K562 (cell line): ENCODE results near the gene STT3B. TPM values are rescaled to one million over a fixed set of nuclear protein-coding genes. Genes with fewer than 3 reads are reported as not detected.

ENCODE experiments used
- ATAC-seq: fragments of 200-7000 bp; cut with Tn5 transposase; 3 replicates; pipeline ENCODE4 v1.9.1; 2020; ENCODE audit warnings: moderate library complexity
- BruUV-seq: library from RNA; stranded (reverse); fragments of 400-500 nt; replicated peaks from 2 replicates; lab custom pipeline; 2021; lab: Mats Ljungman, UMichigan
- CTCF ChIA-PET: fragments of 300-600 bp; formaldehyde crosslinking; extraction: SDS; loops from one replicate; lab custom pipeline; 2021; ENCODE audit warnings: low intra/inter-chr PET ratio; lab: Yijun Ruan, JAX
- POLR2A ChIA-PET: fragments of 300-600, 350-650 bp; sonication (Branson Sonifier 250); formaldehyde crosslinking; extraction: SDS; loops from one replicate; lab custom pipeline; 2021; ENCODE audit warnings: antibody characterized with exemption, inconsistent platforms; lab: Yijun Ruan, JAX
- DNase-seq, 4 experiments: peaks; one replicate each; pipeline versions ENCODE4 v3.0.0 to v3.0.0-alpha.2; 2011 to 2018; ENCODE audit warnings: low spot score in 3 of 4, mixed read lengths in 3 of 4; ENCODE audit errors: extremely low read depth in 1 of 4
- FAIRE-seq: peaks from 2 replicates; lab custom pipeline; 2011; peaks lifted over from hg19 to GRCh38; lab: Jason Lieb, UNC
- H2AFZ ChIP-seq: 2 replicates; pipeline ENCODE4 v1.6.0; 2011; ENCODE audit warnings: low read depth, low read length, control low read depth, inconsistent platforms
- H3K27ac ChIP-seq: fragments of 200-600 bp; 3 replicates; pipeline ENCODE4 v1.8.0; 2011; ENCODE audit warnings: low read depth, mild to moderate bottlenecking, control low read depth, inconsistent platforms, low read length, moderate library complexity, mixed read lengths; ENCODE audit errors: extremely low read depth
- H3K27me3 ChIP-seq, 2 experiments: fragments of 300-600 bp in 1 of 2; 2 replicates in 1 of 2; 3 replicates in 1 of 2; pipeline versions ENCODE4 v1.6.0 to v1.8.0; 2011; ENCODE audit warnings: inconsistent platforms in 2 of 2, low read length in 2 of 2, mild to moderate bottlenecking in 1 of 2, mixed read lengths in 1 of 2, moderate library complexity in 1 of 2; ENCODE audit not compliant: control insufficient read depth in 2 of 2, insufficient read depth in 2 of 2
- H3K36me3 ChIP-seq: fragments of 300-600 bp; 3 replicates; pipeline ENCODE4 v1.8.0; 2011; ENCODE audit warnings: mild to moderate bottlenecking, low read length, inconsistent platforms; ENCODE audit not compliant: control insufficient read depth, insufficient read depth
- H3K4me1 ChIP-seq, 2 experiments: fragments of 200-600 bp in 1 of 2; replicated peaks in 1 of 2; 2 replicates in 1 of 2; 3 replicates in 1 of 2; pipeline versions ENCODE4 v1.5.1 to v1.8.0; 2011; ENCODE audit warnings: inconsistent platforms in 2 of 2, low read length in 2 of 2, mild to moderate bottlenecking in 1 of 2, mixed read lengths in 1 of 2, moderate library complexity in 1 of 2; ENCODE audit not compliant: control insufficient read depth in 2 of 2, insufficient read depth in 2 of 2
- H3K4me2 ChIP-seq: 2 replicates; pipeline ENCODE4 v1.6.1; 2011; ENCODE audit warnings: low read length, control low read depth, inconsistent platforms, mixed read lengths; ENCODE audit not compliant: insufficient read depth
- H3K4me3 ChIP-seq: fragments of 200-600 bp; sonication (generic), shearing (Covaris generic); 2 replicates; pipeline ENCODE4 v1.5.1; 2016; ENCODE audit warnings: control low read depth, inconsistent platforms
- H3K79me2 ChIP-seq: fragments of 200-600 bp; 3 replicates; pipeline ENCODE4 v1.8.0; 2011; ENCODE audit warnings: low read length, inconsistent platforms; ENCODE audit not compliant: control insufficient read depth, insufficient read depth
- H3K9ac ChIP-seq, 2 experiments: 2 replicates each; pipeline versions ENCODE4 v1.6.0 to v1.6.1; 2011; ENCODE audit warnings: low read depth in 2 of 2, low read length in 2 of 2, control low read depth in 1 of 2, inconsistent platforms in 1 of 2, mild to moderate bottlenecking in 1 of 2, mixed read lengths in 1 of 2; ENCODE audit not compliant: insufficient read depth in 1 of 2
- H3K9me1 ChIP-seq: one replicate; pipeline ENCODE4 v1.6.0; 2011; ENCODE audit warnings: inconsistent platforms, mild to moderate bottlenecking, low read length, moderate library complexity; ENCODE audit not compliant: control insufficient read depth, insufficient read depth
- H3K9me3 ChIP-seq: replicated peaks from 2 replicates; pipeline ENCODE4 v1.5.1; 2011; ENCODE audit warnings: low read depth, low read length, inconsistent platforms; ENCODE audit not compliant: control insufficient read depth, insufficient read depth
- H4K20me1 ChIP-seq: replicated peaks from 2 replicates; pipeline ENCODE4 v1.6.1; 2011; ENCODE audit warnings: low read length, inconsistent platforms, mixed read lengths; ENCODE audit not compliant: control insufficient read depth, insufficient read depth
- BMI1 ChIP-seq: fragments of 150-350 bp; IDR thresholded peaks from 2 replicates; pipeline ENCODE4 v1.6.1; 2014; ENCODE audit warnings: low read length
- COPS2 ChIP-seq: fragments of 450-650 bp; conservative IDR thresholded peaks from 2 replicates; pipeline ENCODE4 v1.6.1; 2016; ENCODE audit warnings: mild to moderate bottlenecking, moderate library complexity
- CREB1 ChIP-seq, 2 experiments: sonication (generic) in 1 of 2; formaldehyde crosslinking in 1 of 2; IDR thresholded peaks; 2 replicates each; pipeline versions ENCODE4 v1.6.1 to v1.8.0; 2012 to 2022; ENCODE audit warnings: inconsistent platforms in 1 of 2, mild to moderate bottlenecking in 1 of 2, missing genetic modification reagents in 1 of 2, moderate library complexity in 1 of 2
- SLC30A9 ChIP-seq: fragments of 250-450 bp; sonication (Bioruptor Pico); IDR thresholded peaks from 2 replicates; pipeline ENCODE4 v1.8.0; 2022; ENCODE audit warnings: mild to moderate bottlenecking, moderate library complexity
- SMAD4 ChIP-seq: fragments of 250-450 bp; sonication (Bioruptor Pico); conservative IDR thresholded peaks from 2 replicates; pipeline ENCODE4 v1.8.0; 2021; ENCODE audit warnings: inconsistent platforms, mild to moderate bottlenecking, moderate library complexity
- ZKSCAN3 ChIP-seq: fragments of 250-450 bp; sonication (Bioruptor Pico); IDR thresholded peaks from 2 replicates; pipeline ENCODE4 v1.4.0; 2020
- WGBS: fragments of 100-300 bp; shearing (Covaris generic); methylation state at CpG from one replicate; pipeline ENCODE4 v1.1.6; 2016; ENCODE audit warnings: low coverage, mixed read lengths; ENCODE audit not compliant: insufficient coverage; ENCODE audit errors: missing lambda C conversion rate; 5-methylcytosine and 5-hydroxymethylcytosine counted together
- in situ Hi-C: fragments of 300-500 bp; cut with MboI; formaldehyde crosslinking; loops from 4 replicates; pipeline ENCODE4 v1.15.0; 2018; ENCODE audit warnings: inconsistent platforms, mixed read lengths
- intact Hi-C: fragments of 100-400 bp; cut with micrococcal nuclease; formaldehyde crosslinking; loops from 2 replicates; pipeline ENCODE4 v1.14.2; 2022
- polyA plus RNA-seq, 8 experiments: library from polyadenylated mRNA; depleted of rRNA in 4 of 8; stranded (reverse) in 5 of 8; unstranded in 3 of 8; fragments of >200 nt; fragmentation: Nextera tagmentation in 2 of 8; fragmentation: Illumina TruSeq in 1 of 8; extraction: Ambion mirVana in 2 of 8; extraction: Trizol in 1 of 8; gene quantifications; 2 replicates each; pipeline versions ENCODE4 v1.2.1 to v1.2.3, GENCODE V29; 2011 to 2014; ENCODE audit warnings: inconsistent platforms in 1 of 8, missing spikeins in 1 of 8
- total RNA-seq, 7 experiments: library from RNA; depleted of rRNA in 6 of 7; stranded (reverse); fragments of >200 nt in 6 of 7; fragmentation: Illumina TruSeq in 2 of 7; extraction: Trizol in 2 of 7; gene quantifications; 2 replicates each; pipeline versions ENCODE4 v1.2.1 to v1.2.3, GENCODE V29; 2011 to 2021; ENCODE audit warnings: low replicate concordance in 1 of 7
- TF ChIP-seq, protein P1 (sequence below), 2 experiments: fragments of 450-650 bp; IDR thresholded peaks; 2 replicates each; pipeline ENCODE4 v1.6.1; 2018; ENCODE audit warnings: mild to moderate bottlenecking in 2 of 2, low read depth in 1 of 2; ENCODE audit not compliant: partially characterized antibody in 2 of 2
- TF ChIP-seq, protein P2 (sequence below): sonication (generic); IDR thresholded peaks from 2 replicates; pipeline ENCODE4 v1.6.1; 2016
- TF ChIP-seq, protein P3 (sequence below): fragments of 450-650 bp; formaldehyde crosslinking; IDR thresholded peaks from 2 replicates; pipeline ENCODE4 v1.4.0; 2020; ENCODE audit warnings: mild to moderate bottlenecking, moderate library complexity

Gene STT3B
- total and polyA plus RNA-seq, 9 of the 15 experiments (the other 6 are each of a cell fraction or from before 2014, with no cell fraction given) = 22.4 to 147 (median 100) TPM

DNA sequence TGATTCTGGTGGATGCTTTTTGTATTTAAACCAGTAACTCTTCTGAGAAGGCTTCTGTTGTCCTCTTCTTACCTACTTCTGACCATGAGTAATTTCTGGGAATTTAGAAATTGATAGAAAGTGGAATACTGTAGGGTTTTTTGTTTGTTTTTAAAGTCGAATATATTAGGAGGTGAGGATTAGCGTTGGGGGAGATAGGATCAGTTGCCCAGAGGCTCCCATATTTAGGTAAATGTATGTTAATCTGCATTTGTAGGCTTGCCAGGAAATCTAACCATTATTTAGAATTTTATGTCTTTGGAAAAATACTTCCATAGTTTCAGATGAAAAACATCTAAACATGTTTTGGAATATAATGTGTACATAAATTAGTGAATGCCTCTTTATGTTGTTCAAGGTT, 6.1 kb downstream of the STT3B start (continued):
- TF ChIP-seq, protein P1, sequence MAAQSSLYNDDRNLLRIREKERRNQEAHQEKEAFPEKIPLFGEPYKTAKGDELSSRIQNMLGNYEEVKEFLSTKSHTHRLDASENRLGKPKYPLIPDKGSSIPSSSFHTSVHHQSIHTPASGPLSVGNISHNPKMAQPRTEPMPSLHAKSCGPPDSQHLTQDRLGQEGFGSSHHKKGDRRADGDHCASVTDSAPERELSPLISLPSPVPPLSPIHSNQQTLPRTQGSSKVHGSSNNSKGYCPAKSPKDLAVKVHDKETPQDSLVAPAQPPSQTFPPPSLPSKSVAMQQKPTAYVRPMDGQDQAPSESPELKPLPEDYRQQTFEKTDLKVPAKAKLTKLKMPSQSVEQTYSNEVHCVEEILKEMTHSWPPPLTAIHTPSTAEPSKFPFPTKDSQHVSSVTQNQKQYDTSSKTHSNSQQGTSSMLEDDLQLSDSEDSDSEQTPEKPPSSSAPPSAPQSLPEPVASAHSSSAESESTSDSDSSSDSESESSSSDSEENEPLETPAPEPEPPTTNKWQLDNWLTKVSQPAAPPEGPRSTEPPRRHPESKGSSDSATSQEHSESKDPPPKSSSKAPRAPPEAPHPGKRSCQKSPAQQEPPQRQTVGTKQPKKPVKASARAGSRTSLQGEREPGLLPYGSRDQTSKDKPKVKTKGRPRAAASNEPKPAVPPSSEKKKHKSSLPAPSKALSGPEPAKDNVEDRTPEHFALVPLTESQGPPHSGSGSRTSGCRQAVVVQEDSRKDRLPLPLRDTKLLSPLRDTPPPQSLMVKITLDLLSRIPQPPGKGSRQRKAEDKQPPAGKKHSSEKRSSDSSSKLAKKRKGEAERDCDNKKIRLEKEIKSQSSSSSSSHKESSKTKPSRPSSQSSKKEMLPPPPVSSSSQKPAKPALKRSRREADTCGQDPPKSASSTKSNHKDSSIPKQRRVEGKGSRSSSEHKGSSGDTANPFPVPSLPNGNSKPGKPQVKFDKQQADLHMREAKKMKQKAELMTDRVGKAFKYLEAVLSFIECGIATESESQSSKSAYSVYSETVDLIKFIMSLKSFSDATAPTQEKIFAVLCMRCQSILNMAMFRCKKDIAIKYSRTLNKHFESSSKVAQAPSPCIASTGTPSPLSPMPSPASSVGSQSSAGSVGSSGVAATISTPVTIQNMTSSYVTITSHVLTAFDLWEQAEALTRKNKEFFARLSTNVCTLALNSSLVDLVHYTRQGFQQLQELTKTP (IDR thresholded peaks at IDR 0.05; ENCODE audit: low read depth in 1 of 2, partially characterized antibody in 2 of 2) = no peak

DNA sequence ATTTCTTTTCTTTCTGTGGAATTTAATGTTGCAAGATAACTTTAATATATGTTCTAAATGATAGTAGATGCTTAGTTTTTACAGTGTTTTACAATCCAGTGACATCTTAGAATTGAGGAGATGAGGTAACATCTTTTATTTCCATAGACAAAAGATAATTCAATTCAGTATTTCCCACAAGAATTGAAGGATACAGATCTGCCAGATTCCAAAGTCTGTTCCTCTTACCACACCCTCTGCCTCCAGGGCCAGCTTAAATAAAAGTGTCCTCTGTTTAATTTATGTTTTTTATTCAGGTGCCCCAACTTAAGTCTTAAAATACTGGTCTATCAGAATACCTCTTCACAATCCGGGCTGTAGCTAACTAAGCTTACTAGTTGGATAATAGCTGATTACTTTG, 6.5 kb downstream of the STT3B start:
- no peak overlapping the region for H3K4me2 ChIP-seq
- H3K27ac ChIP-seq = no peak overlapping the region
- 65% methylated on average over 1 of the region's 1 CpG for WGBS
- H2AFZ ChIP-seq = no peak overlapping the region
- ATAC-seq (no peak), FAIRE-seq (no peak), DNase-seq (no peak)
- no peaks in the 10 kb centered on the region for H3K9me1 ChIP-seq
- in situ Hi-C loops = no loop called here
- H3K4me1 ChIP-seq = peaks cover 12 to 13% of the 10 kb centered on the region in 2 experiments
- intact Hi-C loops = no loop called here
- TF ChIP-seq SLC30A9 (CRISPR knock-in tag) (no peak), COPS2 (no peak), CREB1 (IDR thresholded peaks at IDR 0.05) (no peak), CREB1 (CRISPR knock-in tag; IDR thresholded peaks at IDR 0.05) (no peak), BMI1 (no peak), SMAD4 (CRISPR knock-in tag) (no peak), ZKSCAN3 (CRISPR knock-in tag) (no peak)
- TF ChIP-seq, protein P2, sequence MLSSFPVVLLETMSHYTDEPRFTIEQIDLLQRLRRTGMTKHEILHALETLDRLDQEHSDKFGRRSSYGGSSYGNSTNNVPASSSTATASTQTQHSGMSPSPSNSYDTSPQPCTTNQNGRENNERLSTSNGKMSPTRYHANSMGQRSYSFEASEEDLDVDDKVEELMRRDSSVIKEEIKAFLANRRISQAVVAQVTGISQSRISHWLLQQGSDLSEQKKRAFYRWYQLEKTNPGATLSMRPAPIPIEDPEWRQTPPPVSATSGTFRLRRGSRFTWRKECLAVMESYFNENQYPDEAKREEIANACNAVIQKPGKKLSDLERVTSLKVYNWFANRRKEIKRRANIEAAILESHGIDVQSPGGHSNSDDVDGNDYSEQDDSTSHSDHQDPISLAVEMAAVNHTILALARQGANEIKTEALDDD = 0 out of 2 replicates have a peak, but pooled peaks have one; percentile 20
- TF ChIP-seq, protein P3, sequence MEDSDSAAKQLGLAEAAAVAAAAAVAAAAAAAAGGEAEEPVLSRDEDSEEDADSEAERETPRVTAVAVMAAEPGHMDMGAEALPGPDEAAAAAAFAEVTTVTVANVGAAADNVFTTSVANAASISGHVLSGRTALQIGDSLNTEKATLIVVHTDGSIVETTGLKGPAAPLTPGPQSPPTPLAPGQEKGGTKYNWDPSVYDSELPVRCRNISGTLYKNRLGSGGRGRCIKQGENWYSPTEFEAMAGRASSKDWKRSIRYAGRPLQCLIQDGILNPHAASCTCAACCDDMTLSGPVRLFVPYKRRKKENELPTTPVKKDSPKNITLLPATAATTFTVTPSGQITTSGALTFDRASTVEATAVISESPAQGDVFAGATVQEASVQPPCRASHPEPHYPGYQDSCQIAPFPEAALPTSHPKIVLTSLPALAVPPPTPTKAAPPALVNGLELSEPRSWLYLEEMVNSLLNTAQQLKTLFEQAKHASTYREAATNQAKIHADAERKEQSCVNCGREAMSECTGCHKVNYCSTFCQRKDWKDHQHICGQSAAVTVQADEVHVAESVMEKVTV = no peak
- H3K36me3 ChIP-seq = peaks cover 21% of the 10 kb centered on the region
- H4K20me1 ChIP-seq = peaks cover 59% of the 10 kb centered on the region
- no peaks in the 10 kb centered on the region for H3K27me3 ChIP-seq
- no TSS peak for BruUV-seq
- H3K79me2 ChIP-seq = peaks cover 98% of the 10 kb centered on the region
- H3K4me3 ChIP-seq = no peak overlapping the region
- no peaks in the 10 kb centered on the region for H3K9me3 ChIP-seq
- no peak overlapping the region for H3K9ac ChIP-seq
- ChIA-PET POLR2A (interaction anchor here (0.6 to 1.2 kb wide), 2 partner anchors 26 to 123 kb away, joined by 3 to 4 read pairs; no protein-coding TSS in a partner anchor), CTCF (no interaction called here)
